Transverse colon (tissue), 4 donors: ENCODE results near the gene PLXNA2.

Source experiments
- EP300 ChIP-seq: sonication (generic); formaldehyde crosslinking; IDR thresholded peaks from one replicate; pipeline ENCODE4 v1.6.1; 2017; ENCODE audit warnings: antibody characterized with exemption, low read depth
- POLR2A ChIP-seq: fragments of 450-650 bp; IDR thresholded peaks from one replicate; pipeline ENCODE4 v1.6.1; 2016; ENCODE audit warnings: antibody characterized with exemption, mild to moderate bottlenecking, moderate library complexity
- POLR2AphosphoS5 ChIP-seq, 3 donors: sonication (generic); formaldehyde crosslinking; IDR thresholded peaks; one replicate each; pipeline ENCODE4 v1.6.1; 2016; ENCODE audit warnings: antibody characterized with exemption in 3 of 3
- TF ChIP-seq, protein P1 (sequence below), 5 experiments: fragments of 200-600 bp in 3 of 5; fragments of 450-650 bp in 2 of 5; sonication (generic) in 3 of 5; IDR thresholded peaks; 1 replicate in 2 of 5; 2 replicates in 3 of 5; pipeline ENCODE4 v1.5.1; 2016 to 2017; ENCODE audit warnings: antibody characterized with exemption in 5 of 5, inconsistent platforms in 3 of 5, mild to moderate bottlenecking in 2 of 5, moderate library complexity in 1 of 5

- TF ChIP-seq, protein P1, sequence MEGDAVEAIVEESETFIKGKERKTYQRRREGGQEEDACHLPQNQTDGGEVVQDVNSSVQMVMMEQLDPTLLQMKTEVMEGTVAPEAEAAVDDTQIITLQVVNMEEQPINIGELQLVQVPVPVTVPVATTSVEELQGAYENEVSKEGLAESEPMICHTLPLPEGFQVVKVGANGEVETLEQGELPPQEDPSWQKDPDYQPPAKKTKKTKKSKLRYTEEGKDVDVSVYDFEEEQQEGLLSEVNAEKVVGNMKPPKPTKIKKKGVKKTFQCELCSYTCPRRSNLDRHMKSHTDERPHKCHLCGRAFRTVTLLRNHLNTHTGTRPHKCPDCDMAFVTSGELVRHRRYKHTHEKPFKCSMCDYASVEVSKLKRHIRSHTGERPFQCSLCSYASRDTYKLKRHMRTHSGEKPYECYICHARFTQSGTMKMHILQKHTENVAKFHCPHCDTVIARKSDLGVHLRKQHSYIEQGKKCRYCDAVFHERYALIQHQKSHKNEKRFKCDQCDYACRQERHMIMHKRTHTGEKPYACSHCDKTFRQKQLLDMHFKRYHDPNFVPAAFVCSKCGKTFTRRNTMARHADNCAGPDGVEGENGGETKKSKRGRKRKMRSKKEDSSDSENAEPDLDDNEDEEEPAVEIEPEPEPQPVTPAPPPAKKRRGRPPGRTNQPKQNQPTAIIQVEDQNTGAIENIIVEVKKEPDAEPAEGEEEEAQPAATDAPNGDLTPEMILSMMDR (IDR thresholded peaks at IDR 0.05): no peak
- no peak for TF ChIP-seq POLR2A
- TF ChIP-seq POLR2AphosphoS5 (IDR thresholded peaks at IDR 0.05): no peak
- no peak for TF ChIP-seq EP300
Measured at GRCh38 chr1:208065862-208066261, 178.3 kb downstream of the PLXNA2 start.
